Omental fat pad (tissue), 4 donors: ENCODE results near the gene OR5B21. TPM values are rescaled to one million over a fixed set of nuclear protein-coding genes. Genes with fewer than 3 reads are reported as not detected.

Experiments
- ATAC-seq: fragments of 150-250 bp; one replicate; pipeline ENCODE4 v1.9.1; 2016; ENCODE audit warnings: mild to moderate bottlenecking, moderate library complexity; ENCODE audit not compliant: low FRiP score
- DNase-seq: peaks from one replicate; pipeline ENCODE4 v3.0.0-alpha.2; 2019; ENCODE audit warnings: low spot score
- total RNA-seq, 4 donors: library from RNA; depleted of rRNA; stranded (reverse); fragments of >200 nt; gene quantifications; one replicate each; pipeline ENCODE4 v1.1.0, GENCODE V29; 2016
- TF ChIP-seq, protein P1 (sequence below), 3 donors: fragments of 450-650 bp; IDR thresholded peaks; one replicate each; pipeline ENCODE4 v1.5.1; 2016 to 2017; ENCODE audit warnings: antibody characterized with exemption in 3 of 3, mild to moderate bottlenecking in 3 of 3, moderate library complexity in 2 of 3

OR5B21 gene
- total RNA-seq: not detected

DNA sequence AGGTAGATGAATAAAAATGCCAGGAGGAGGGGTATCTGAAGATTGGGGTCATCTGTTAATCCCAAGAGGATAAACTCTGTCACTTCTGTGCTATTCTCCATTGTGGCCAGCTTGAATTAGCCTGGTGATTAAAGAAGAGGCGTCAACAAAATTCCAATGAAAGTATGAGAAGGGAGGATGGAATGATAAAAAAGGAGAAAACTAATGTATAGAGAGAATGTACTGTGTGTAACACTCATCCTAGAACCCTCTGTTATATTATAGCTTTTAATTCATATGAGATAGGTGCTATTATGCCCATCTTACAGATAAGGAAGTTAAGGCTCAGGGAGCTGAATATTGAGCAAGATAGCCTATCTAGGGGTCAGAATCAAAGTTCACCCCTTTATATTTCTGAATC lies at the start of gene OR5B21:
Gene OR5B21 (minus strand): TSS at position 101 of the 400 bp plus-strand sequence. CDS start 0 bp downstream, at position 101.
- DNase-seq (no peak), ATAC-seq (no peak)
- TF ChIP-seq, protein P1, sequence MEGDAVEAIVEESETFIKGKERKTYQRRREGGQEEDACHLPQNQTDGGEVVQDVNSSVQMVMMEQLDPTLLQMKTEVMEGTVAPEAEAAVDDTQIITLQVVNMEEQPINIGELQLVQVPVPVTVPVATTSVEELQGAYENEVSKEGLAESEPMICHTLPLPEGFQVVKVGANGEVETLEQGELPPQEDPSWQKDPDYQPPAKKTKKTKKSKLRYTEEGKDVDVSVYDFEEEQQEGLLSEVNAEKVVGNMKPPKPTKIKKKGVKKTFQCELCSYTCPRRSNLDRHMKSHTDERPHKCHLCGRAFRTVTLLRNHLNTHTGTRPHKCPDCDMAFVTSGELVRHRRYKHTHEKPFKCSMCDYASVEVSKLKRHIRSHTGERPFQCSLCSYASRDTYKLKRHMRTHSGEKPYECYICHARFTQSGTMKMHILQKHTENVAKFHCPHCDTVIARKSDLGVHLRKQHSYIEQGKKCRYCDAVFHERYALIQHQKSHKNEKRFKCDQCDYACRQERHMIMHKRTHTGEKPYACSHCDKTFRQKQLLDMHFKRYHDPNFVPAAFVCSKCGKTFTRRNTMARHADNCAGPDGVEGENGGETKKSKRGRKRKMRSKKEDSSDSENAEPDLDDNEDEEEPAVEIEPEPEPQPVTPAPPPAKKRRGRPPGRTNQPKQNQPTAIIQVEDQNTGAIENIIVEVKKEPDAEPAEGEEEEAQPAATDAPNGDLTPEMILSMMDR (IDR thresholded peaks at IDR 0.05): no peak

DNA sequence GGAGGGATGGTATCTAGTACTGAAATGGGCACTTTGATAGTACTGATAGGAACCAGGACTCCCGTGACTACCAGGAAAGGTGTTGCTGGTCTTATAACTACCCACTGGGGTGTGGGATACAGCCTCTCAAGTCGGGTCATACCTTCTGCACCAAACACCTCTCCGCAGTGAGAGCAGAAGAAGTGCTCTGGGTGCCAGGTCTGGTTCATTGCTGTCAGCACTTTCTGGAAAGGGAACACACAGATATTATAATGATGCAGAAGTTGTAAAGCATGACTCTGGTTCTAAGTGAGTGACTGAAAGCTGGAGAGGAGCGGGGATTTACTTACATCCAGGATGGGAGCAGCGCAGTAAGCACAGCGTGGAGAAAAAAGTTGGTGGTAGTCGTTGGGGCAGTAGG lies 41.7 kb upstream of the OR5B21 start:
- DNase-seq (no peak), ATAC-seq (no peak)
- TF ChIP-seq, protein P1 (IDR thresholded peaks at IDR 0.05): no peak

DNA sequence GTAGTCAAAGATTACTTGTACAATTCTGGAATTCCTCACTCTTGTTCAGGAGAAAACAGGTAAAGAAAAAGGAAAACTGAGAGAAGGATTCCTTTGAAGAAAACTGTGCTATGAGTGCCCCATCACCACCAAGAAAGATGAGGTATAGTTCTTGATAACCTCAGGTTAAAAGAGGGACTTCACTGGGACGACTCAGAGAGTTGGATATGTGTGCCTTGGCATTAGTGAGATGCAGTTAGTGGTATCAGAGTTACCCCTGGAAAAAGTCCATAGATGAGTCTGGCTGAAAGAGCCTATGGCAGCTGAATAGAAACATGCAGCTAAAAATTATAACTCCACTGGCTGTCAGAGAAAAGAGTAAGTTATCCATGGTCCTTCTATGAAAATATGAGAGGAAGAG lies 38.9 kb upstream of the OR5B21 start:
- ATAC-seq: no peak
- no peak for DNase-seq
- TF ChIP-seq, protein P1 (IDR thresholded peaks at IDR 0.05): no peak

DNA sequence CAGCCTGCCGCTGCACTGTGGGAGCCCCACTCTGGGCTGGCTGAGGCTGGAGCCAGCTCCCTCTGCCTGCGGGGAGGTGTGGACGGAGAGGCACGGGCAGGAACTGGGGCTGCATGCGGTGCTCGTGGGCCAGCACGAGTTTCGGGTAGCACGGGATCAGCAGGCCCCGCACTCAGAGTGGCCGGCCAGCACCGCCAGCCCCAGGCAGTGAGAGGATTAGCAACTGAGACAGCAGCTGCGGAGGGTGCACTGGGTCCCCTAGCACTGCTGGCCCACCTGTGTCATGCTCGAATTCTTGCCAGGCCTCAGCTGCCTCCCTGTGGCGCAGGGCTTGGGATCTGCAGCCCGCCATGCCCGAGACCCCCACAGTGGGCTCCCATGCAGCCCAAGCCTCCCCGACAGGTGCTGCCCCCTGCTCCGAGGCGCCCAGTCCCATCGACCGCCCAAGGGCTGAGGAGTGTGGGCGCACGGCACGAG lies 24.0 kb upstream of the OR5B21 start:
- DNase-seq (no peak), ATAC-seq (no peak)
- TF ChIP-seq, protein P1 (IDR thresholded peaks at IDR 0.05): no peak

DNA sequence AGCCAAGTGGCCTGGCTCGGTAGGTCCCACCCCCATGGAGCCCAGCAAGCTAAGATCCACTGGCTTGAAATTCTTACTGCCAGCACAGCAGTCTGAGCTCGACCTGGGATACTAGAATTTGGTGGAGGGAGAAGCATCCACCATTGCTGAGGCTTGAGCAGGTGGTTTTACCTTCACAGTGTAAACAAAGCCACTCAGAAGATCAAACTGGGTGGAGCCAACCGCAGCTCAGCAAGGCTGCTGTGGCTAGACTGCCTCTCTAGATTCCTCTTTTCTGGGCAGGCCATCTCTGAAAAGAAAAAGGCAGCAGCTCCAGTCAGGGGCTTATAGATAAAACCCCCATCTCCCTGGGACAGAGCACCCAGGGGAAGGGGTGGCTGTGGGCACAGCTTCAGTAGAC lies 22.3 kb upstream of the OR5B21 start:
- DNase-seq: no peak
- no peak for ATAC-seq
- TF ChIP-seq, protein P1 (IDR thresholded peaks at IDR 0.05): no peak

DNA sequence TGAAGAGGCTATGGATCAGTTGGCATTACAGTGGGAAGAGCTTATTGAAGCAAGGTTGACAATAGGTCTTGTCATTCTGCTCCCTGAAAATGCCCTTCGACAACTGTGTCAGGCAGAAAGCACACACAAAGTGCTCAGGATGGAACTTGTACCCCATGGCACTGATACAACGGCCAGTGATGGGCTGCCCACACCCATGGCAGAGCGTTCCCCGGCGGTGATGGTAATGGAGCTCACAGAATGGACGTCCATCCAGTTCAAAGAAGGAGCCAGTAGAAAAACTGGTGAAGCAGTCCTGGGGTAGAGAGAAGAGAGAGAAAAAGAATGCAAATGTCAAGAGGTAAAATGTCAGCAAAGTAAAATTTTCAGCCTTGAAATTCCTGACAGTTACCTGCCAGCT lies 19.5 kb upstream of the OR5B21 start:
- no peak for ATAC-seq
- TF ChIP-seq, protein P1 (IDR thresholded peaks at IDR 0.05): no peak
- DNase-seq: no peak

DNA sequence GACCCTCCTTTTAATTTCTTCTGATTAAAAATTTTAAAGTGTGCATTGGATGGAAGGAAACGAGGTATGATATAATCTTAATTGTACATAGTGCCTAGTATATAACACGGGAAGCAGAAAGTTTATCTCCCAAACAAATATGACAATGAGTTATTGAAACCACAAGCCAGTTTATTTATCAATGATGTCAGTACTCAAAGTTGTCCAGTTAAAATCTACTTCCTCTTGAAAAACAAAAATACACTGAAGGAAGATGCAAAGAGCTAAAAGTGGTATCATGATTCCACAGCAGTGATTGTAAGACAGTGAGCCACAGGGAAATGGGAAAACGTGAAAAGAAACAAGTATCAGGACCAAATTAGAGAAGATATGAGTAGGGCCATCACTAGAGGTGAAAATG lies 18.8 kb upstream of the OR5B21 start:
- TF ChIP-seq, protein P1 (IDR thresholded peaks at IDR 0.05): no peak
- DNase-seq (no peak), ATAC-seq (no peak)
